ENCODE data around the gene BORCS8. TPM values are rescaled to one million over a fixed set of nuclear protein-coding genes. Genes with fewer than 3 reads are reported as not detected.

The BORCS8 gene
- total and polyA plus RNA-seq, 2 of the 13 experiments (the other 11 are each of a cell fraction or from before 2014, with no cell fraction given) = 9.6 to 13.3 TPM

DNA sequence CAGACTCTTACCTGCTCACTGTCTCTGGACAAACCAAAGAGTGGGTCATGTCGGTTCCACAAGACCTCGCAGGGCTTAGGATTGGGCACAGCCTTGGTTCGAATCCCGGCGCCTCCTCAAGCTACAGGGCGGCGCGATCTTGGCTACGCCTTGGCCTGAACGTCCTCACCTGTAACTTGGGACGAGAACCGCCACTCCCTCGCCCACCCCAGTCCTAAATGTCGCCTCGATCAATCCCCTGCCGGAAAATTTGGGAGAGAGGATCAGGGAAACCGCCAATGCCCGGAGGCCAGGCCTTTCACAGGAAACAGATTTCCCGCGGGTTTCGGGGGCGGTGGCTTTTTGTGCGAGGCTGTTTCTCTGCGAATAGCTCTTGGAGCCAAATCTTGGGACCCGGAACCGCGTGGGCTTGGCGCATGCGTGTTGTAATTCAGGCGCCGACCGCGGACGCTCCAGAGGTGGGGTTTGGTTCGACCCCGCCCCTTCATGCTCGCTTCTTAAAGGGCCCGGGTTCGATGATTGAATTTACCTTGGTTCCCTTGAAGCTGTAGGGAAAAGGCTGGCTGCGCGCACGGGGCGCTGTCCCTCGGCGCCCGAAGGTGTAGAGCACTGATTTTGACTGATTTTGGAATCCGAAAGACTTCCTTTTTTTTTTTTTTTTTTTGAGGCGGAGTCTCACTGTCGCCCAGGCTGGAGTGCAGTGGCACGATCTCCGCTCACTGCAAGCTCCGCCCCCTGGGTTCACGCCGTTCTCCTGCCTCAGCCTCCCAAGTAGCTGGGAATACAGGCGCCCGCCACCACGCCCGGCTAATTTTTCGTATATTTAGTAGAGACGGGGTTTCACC, 11.3 kb upstream of the BORCS8 start, which contains the start of gene NR2C2AP (continued):
- TF ChIP-seq, protein P1, sequence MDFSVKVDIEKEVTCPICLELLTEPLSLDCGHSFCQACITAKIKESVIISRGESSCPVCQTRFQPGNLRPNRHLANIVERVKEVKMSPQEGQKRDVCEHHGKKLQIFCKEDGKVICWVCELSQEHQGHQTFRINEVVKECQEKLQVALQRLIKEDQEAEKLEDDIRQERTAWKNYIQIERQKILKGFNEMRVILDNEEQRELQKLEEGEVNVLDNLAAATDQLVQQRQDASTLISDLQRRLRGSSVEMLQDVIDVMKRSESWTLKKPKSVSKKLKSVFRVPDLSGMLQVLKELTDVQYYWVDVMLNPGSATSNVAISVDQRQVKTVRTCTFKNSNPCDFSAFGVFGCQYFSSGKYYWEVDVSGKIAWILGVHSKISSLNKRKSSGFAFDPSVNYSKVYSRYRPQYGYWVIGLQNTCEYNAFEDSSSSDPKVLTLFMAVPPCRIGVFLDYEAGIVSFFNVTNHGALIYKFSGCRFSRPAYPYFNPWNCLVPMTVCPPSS (IDR thresholded peaks at IDR 0.05) = no peak
- TF ChIP-seq MXD4 (CRISPR knock-in tag; IDR thresholded peaks at IDR 0.05) = peak; percentile 52; the same call in 1 of the 2 replicates
- TF ChIP-seq, protein P2, sequence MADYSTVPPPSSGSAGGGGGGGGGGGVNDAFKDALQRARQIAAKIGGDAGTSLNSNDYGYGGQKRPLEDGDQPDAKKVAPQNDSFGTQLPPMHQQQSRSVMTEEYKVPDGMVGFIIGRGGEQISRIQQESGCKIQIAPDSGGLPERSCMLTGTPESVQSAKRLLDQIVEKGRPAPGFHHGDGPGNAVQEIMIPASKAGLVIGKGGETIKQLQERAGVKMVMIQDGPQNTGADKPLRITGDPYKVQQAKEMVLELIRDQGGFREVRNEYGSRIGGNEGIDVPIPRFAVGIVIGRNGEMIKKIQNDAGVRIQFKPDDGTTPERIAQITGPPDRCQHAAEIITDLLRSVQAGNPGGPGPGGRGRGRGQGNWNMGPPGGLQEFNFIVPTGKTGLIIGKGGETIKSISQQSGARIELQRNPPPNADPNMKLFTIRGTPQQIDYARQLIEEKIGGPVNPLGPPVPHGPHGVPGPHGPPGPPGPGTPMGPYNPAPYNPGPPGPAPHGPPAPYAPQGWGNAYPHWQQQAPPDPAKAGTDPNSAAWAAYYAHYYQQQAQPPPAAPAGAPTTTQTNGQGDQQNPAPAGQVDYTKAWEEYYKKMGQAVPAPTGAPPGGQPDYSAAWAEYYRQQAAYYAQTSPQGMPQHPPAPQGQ (CRISPR knock-in tag; IDR thresholded peaks at IDR 0.05; ENCODE audit: borderline replicate concordance) = no peak
- no peak for TF ChIP-seq RXRB (CRISPR knock-in tag; IDR thresholded peaks at IDR 0.05; ENCODE audit: borderline replicate concordance)
- peak; percentile 46; the same call in 1 of the 2 replicates for TF ChIP-seq REPIN1 (CRISPR knock-in tag; IDR thresholded peaks at IDR 0.05; ENCODE audit: borderline replicate concordance, low read depth)
- TF ChIP-seq FIP1L1 (IDR thresholded peaks at IDR 0.05; ENCODE audit: borderline replicate concordance, insufficient read depth, low read depth, low read length) = no peak
- TF ChIP-seq HNRNPH1 (optimal IDR thresholded peaks at IDR 0.05; ENCODE audit: low read depth, low read length) = no peak
- TF ChIP-seq ZNF224 (CRISPR knock-in tag; IDR thresholded peaks at IDR 0.05) = no peak
- TF ChIP-seq ZNF263 (CRISPR knock-in tag; IDR thresholded peaks at IDR 0.05) = 0 out of 2 replicates have a peak, but pooled peaks have one; percentile 17
- TF ChIP-seq ZNF749 (CRISPR knock-in tag; IDR thresholded peaks at IDR 0.05; ENCODE audit: borderline replicate concordance) = no peak
- no peak for TF ChIP-seq TCF7 (IDR thresholded peaks at IDR 0.05; ENCODE audit: low read depth)
- no peak for TF ChIP-seq IKZF4 (CRISPR knock-in tag; IDR thresholded peaks at IDR 0.05; ENCODE audit: borderline replicate concordance, low read depth, not compliant biosample characterization)
- no peak for TF ChIP-seq RARG (CRISPR knock-in tag; IDR thresholded peaks at IDR 0.05; ENCODE audit: low read depth)
- TF ChIP-seq CCDC6 (CRISPR knock-in tag; IDR thresholded peaks at IDR 0.05) = no peak
- TF ChIP-seq TCF12 (IDR thresholded peaks at IDR 0.05) = no peak
- no peak for TF ChIP-seq TCF12 (CRISPR knock-in tag; IDR thresholded peaks at IDR 0.05)
- no peak for TF ChIP-seq ZNF292 (CRISPR knock-in tag; IDR thresholded peaks at IDR 0.05; ENCODE audit: borderline replicate concordance, low read depth)
- no peak for TF ChIP-seq ZNF510 (CRISPR knock-in tag; IDR thresholded peaks at IDR 0.05; ENCODE audit: low read depth)
- no peak for TF ChIP-seq ZNF878 (CRISPR knock-in tag; IDR thresholded peaks at IDR 0.05)
- no peak for TF ChIP-seq ZNF644 (CRISPR knock-in tag; IDR thresholded peaks at IDR 0.05; ENCODE audit: low read depth)
- TF ChIP-seq ZMYM4 (CRISPR knock-in tag; IDR thresholded peaks at IDR 0.05) = peak; percentile 20; the same call in 1 of the 2 replicates
- no peak for TF ChIP-seq MAZ (IDR thresholded peaks at IDR 0.05; ENCODE audit: borderline replicate concordance, low read depth, low read length)
- TF ChIP-seq MAZ (CRISPR knock-in tag; IDR thresholded peaks at IDR 0.05; ENCODE audit: low read depth) = no peak
- TF ChIP-seq PHF21A (CRISPR knock-in tag; IDR thresholded peaks at IDR 0.05) = no peak
- TF ChIP-seq NPAS2 (CRISPR knock-in tag; IDR thresholded peaks at IDR 0.05; ENCODE audit: borderline replicate concordance) = no peak
- TF ChIP-seq TAF1 (CRISPR knock-in tag; IDR thresholded peaks at IDR 0.05) = no peak; the same call in 1 of the 2 replicates
- no peak for TF ChIP-seq SNAI1 (CRISPR knock-in tag; IDR thresholded peaks at IDR 0.05; ENCODE audit: borderline replicate concordance)
- TF ChIP-seq ZNF7 (CRISPR knock-in tag; IDR thresholded peaks at IDR 0.05) = no peak
